Keratinocyte (primary cell): ENCODE data around the gene VCAN.

ENCODE experiments used
- EZH2 ChIP-seq: IDR thresholded peaks from one replicate; pipeline ENCODE4 v1.6.1; 2012; ENCODE audit warnings: inconsistent platforms, mild to moderate bottlenecking, low read length, moderate library complexity
- TF ChIP-seq, protein P1 (sequence below), 3 experiments: IDR thresholded peaks in 1 of 3; conservative IDR thresholded peaks in 1 of 3; optimal IDR thresholded peaks in 1 of 3; 2 replicates in 2 of 3; 3 replicates in 1 of 3; pipeline versions ENCODE3 to v1.5.1; 2011; ENCODE audit warnings: low read length in 3 of 3, mild to moderate bottlenecking in 3 of 3, moderate library complexity in 2 of 3, control low read depth in 1 of 3, inconsistent platforms in 1 of 3; ENCODE audit not compliant: insufficient read depth in 2 of 3; ENCODE audit errors: extremely low read depth in 1 of 3

DNA sequence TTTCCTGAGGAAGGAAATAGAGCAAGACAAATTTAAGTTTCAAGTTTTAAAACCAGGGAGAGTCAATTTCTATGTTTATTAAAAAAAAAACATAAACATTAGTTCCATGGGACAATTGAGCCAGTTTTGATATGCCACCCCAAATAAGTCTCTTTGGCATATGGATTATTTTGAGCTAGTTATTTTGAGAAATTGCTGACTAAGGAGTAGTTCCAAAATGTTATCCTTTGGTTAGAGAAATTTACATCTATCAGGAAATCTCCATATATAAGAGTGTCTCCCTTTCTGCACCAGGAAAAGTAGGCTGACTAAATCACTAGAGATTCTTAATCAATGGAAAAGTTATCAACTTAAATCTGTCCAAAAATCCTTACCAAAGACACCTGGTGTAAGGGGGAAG, 143.3 kb downstream of the VCAN start:
- TF ChIP-seq, protein P1, sequence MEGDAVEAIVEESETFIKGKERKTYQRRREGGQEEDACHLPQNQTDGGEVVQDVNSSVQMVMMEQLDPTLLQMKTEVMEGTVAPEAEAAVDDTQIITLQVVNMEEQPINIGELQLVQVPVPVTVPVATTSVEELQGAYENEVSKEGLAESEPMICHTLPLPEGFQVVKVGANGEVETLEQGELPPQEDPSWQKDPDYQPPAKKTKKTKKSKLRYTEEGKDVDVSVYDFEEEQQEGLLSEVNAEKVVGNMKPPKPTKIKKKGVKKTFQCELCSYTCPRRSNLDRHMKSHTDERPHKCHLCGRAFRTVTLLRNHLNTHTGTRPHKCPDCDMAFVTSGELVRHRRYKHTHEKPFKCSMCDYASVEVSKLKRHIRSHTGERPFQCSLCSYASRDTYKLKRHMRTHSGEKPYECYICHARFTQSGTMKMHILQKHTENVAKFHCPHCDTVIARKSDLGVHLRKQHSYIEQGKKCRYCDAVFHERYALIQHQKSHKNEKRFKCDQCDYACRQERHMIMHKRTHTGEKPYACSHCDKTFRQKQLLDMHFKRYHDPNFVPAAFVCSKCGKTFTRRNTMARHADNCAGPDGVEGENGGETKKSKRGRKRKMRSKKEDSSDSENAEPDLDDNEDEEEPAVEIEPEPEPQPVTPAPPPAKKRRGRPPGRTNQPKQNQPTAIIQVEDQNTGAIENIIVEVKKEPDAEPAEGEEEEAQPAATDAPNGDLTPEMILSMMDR (optimal IDR thresholded peaks at IDR 0.05 in 1 of 3, IDR thresholded peaks at IDR 0.05 in 1 of 3, conservative IDR thresholded peaks at IDR 0.05 in 1 of 3; ENCODE audit: extremely low read depth in 1 of 3, insufficient read depth in 2 of 3, low read length in 3 of 3), result no peak
- TF ChIP-seq EZH2, result no peak
